Transverse colon (tissue), 4 donors: ENCODE data around the gene MTHFD1L. TPM values are rescaled to one million over a fixed set of nuclear protein-coding genes. Genes with fewer than 3 reads are reported as not detected.
A peak's percentile ranks its signal among the peaks of the same experiment; 100 is the strongest.

Experiments used
- DNase-seq: peaks from one replicate; pipeline ENCODE4 v3.0.0-alpha.2; 2019
- H3K27ac ChIP-seq, 4 donors: fragments of 200-600 bp; sonication (generic); 2 replicates each; pipeline ENCODE4 v1.5.1; 2016 to 2018; ENCODE audit warnings: inconsistent platforms in 4 of 4
- H3K27me3 ChIP-seq: fragments of 200-600 bp; sonication (generic); 2 replicates; pipeline ENCODE4 v1.5.1; 2017; ENCODE audit warnings: inconsistent platforms
- H3K36me3 ChIP-seq, 4 donors: fragments of 200-600 bp; sonication (generic); 2 replicates each; pipeline ENCODE4 v1.5.1; 2017 to 2019; ENCODE audit warnings: inconsistent platforms in 4 of 4
- H3K4me1 ChIP-seq, 4 donors: fragments of 200-600 bp; sonication (generic); 2 replicates each; pipeline ENCODE4 v1.5.1; 2017 to 2020; ENCODE audit warnings: inconsistent platforms in 4 of 4
- H3K4me3 ChIP-seq, 4 donors: fragments of 200-600 bp; sonication (generic); 1 replicate in 1 of 4; 2 replicates in 3 of 4; pipeline versions ENCODE4 v1.5.1 to v1.6.1; 2017 to 2019; ENCODE audit warnings: inconsistent platforms in 4 of 4
- H3K9me3 ChIP-seq, 2 donors: fragments of 200-600 bp; sonication (generic); 2 replicates each; pipeline ENCODE4 v1.5.1; 2017 to 2019; ENCODE audit warnings: inconsistent platforms in 2 of 2
- CTCF ChIP-seq, 5 experiments: fragments of 200-600 bp in 3 of 5; fragments of 450-650 bp in 2 of 5; sonication (generic) in 3 of 5; IDR thresholded peaks; 1 replicate in 2 of 5; 2 replicates in 3 of 5; pipeline ENCODE4 v1.5.1; 2016 to 2017; ENCODE audit warnings: antibody characterized with exemption in 5 of 5, inconsistent platforms in 3 of 5, mild to moderate bottlenecking in 2 of 5, moderate library complexity in 1 of 5
- EP300 ChIP-seq: sonication (generic); formaldehyde crosslinking; IDR thresholded peaks from one replicate; pipeline ENCODE4 v1.6.1; 2017; ENCODE audit warnings: antibody characterized with exemption, low read depth
- POLR2A ChIP-seq: fragments of 450-650 bp; IDR thresholded peaks from one replicate; pipeline ENCODE4 v1.6.1; 2016; ENCODE audit warnings: antibody characterized with exemption, mild to moderate bottlenecking, moderate library complexity
- POLR2AphosphoS5 ChIP-seq, 3 donors: sonication (generic); formaldehyde crosslinking; IDR thresholded peaks; one replicate each; pipeline ENCODE4 v1.6.1; 2016; ENCODE audit warnings: antibody characterized with exemption in 3 of 3
- WGBS, 2 donors: methylation state at CpG; one replicate each; pipeline ENCODE4 v1.1.5; 2018; ENCODE audit warnings: low coverage in 1 of 2; 5-methylcytosine and 5-hydroxymethylcytosine counted together
- in situ Hi-C, 4 donors: fragments of 200-750 bp; cut with MboI; loops; one replicate each; pipeline versions ENCODE4 v1.15.0 to v1.15.1; 2017; ENCODE audit warnings: low sequenced_read_pairs in 3 of 4, low pct_ligation_motif_present in 1 of 4, low pct_unique_long_range_greater_than_20kb in 1 of 4
- intact Hi-C: fragments of 100-400 bp; cut with DNase I; formaldehyde crosslinking; loops from one replicate; pipeline ENCODE4 v1.15.1; 2023; ENCODE audit warnings: low total_unique reads
- total RNA-seq, 4 donors: library from RNA; depleted of rRNA; stranded (reverse); fragments of >200 nt; gene quantifications; one replicate each; pipeline ENCODE4 v1.1.0, GENCODE V29; 2016

The MTHFD1L gene
- total RNA-seq, 4 donors from 2014 or later: 0.82 to 10.1 (median 5.4) TPM

DNA sequence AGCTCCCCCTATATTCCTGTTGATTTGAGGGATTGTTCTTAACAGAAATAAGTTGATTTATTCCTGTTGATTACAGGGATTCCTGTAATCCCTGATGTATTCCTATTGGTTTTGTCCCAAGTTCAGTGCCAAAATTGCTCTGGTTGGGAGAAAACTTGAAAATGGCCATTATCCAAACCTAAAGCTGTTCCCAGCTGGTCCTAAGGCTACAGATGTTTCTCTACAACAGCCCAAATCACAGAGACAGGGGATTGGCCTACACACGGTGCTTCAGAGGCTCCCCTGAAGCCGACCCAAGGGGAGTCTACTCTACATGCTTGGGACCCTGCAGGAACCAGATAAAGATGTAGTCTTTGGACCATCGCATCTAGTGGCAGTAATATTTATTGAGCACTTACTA, 275.3 kb downstream of the MTHFD1L start:
- Histone ChIP-seq H3K4me3 (no peak overlapping the region), H3K27me3 (no peaks in the 10 kb centered on the region), H3K36me3 (no peaks in the 10 kb centered on the region), H3K27ac (peak overlapping the region in 2 of 4 donors; percentile 6 to 41), H3K9me3 (no peaks in the 10 kb centered on the region), H3K4me1 (peaks cover 0 to 15% (median 7%) of the 10 kb centered on the region in 4 donors)
- 62% methylated on average over 3 of the region's 3 CpGs; no CpG with 5 or more reads in 1 of the 2 donors for WGBS, 2 donors
- DNase-seq: no peak
- in situ Hi-C loops: no loop called here
- TF ChIP-seq POLR2A: no peak
- TF ChIP-seq CTCF (IDR thresholded peaks at IDR 0.05): no peak
- no peak for TF ChIP-seq EP300
- peak in 2 of 3 donors; percentile 55 to 67 for TF ChIP-seq POLR2AphosphoS5 (IDR thresholded peaks at IDR 0.05)
- intact Hi-C loops: no loop called here

DNA sequence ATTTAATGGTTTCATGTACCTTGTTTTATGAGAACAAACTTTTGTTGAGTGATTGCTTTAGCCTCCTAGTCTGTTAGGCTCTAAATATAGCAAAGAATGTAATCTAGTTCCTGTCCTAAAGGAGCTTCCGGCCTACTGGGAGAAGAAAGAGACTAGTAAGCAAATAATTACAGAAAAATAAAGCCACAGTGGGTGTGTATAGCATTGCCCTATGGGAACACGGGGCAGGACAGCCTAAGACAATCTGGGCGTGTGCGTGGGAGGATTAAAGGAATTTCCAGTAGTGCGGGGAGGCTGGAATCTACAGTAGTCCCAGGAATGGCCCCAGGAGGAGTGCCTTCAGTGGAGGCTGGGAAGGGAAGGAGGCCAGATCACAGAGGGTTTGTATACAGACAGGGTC, 276.2 kb downstream of the MTHFD1L start:
- Histone ChIP-seq H3K27ac (peak overlapping the region in 3 of 4 donors; percentile 6 to 41 (median 33)), H3K27me3 (no peaks in the 10 kb centered on the region), H3K4me1 (peaks cover 0 to 8% (median 3%) of the 10 kb centered on the region in 4 donors), H3K4me3 (no peak overlapping the region), H3K36me3 (no peaks in the 10 kb centered on the region), H3K9me3 (no peaks in the 10 kb centered on the region)
- in situ Hi-C loops (no loop called here), intact Hi-C loops (no loop called here)
- DNase-seq: no peak
- WGBS, 2 donors: 37 to 53% methylated on average over 5 of the region's 5 CpGs
- TF ChIP-seq POLR2AphosphoS5 (IDR thresholded peaks at IDR 0.05) (no peak), POLR2A (no peak), EP300 (no peak), CTCF (IDR thresholded peaks at IDR 0.05) (no peak)

GRCh38 chr6:151142676-151143075, 277.2 kb downstream of the MTHFD1L start:
- TF ChIP-seq CTCF (IDR thresholded peaks at IDR 0.05): no peak
- Histone ChIP-seq H3K4me3 (no peak overlapping the region), H3K9me3 (no peaks in the 10 kb centered on the region), H3K36me3 (no peaks in the 10 kb centered on the region), H3K27ac (no peak overlapping the region), H3K4me1 (peaks cover 0 to 8% (median 1%) of the 10 kb centered on the region in 4 donors), H3K27me3 (no peaks in the 10 kb centered on the region)
- in situ Hi-C loops (no loop called here), intact Hi-C loops (no loop called here)
- 70 to 94% methylated on average over 2 to 5 of the region's 5 CpGs for WGBS, 2 donors
- no peak for DNase-seq

DNA sequence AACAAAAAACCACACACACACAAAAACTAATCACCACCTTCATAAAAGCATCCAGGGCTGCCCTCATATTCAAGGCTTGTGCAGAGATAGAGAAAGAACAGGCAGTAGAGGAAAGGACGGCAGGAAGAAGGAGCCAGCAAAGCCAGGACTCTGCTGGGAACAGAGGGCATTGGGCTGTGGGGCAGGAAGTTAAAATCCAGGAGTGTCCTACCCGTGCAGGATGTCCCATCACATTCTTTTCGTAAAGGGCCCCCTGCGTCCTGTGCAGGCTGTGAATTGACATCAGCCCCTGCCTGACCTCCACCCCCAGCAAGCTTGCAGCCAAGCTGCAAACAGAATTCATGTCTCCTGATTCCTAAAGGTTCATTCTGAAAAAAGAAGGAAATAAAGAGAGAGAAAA, 277.8 kb downstream of the MTHFD1L start:
- Histone ChIP-seq H3K27me3 (no peaks in the 10 kb centered on the region), H3K4me3 (no peak overlapping the region), H3K4me1 (peaks cover 0 to 8% (median 1%) of the 10 kb centered on the region in 4 donors), H3K9me3 (no peaks in the 10 kb centered on the region), H3K27ac (no peak overlapping the region), H3K36me3 (no peaks in the 10 kb centered on the region)
- no peak for TF ChIP-seq POLR2AphosphoS5 (IDR thresholded peaks at IDR 0.05)
- no peak for TF ChIP-seq POLR2A
- no peak for TF ChIP-seq CTCF (IDR thresholded peaks at IDR 0.05)
- no peak for TF ChIP-seq EP300
- WGBS, 2 donors: 71 to 86% methylated on average over 1 to 4 of the region's 4 CpGs
- in situ Hi-C loops: no loop called here
- no peak for DNase-seq
- intact Hi-C loops: no loop called here
